IPS DF 4.7 (cell line): Measurements from ENCODE around the gene EFCAB9.
"Not testable (repeated sequence)": the region's sequence is repeated elsewhere in the genome, so short reads cannot be mapped to it uniquely, and the experiment has no call there.

Experiments used
- DNase-seq: peaks from one replicate; pipeline ENCODE4 v3.0.0-alpha.2; 2013; ENCODE audit warnings: low spot score; ENCODE audit errors: extremely low read depth

Gene EFCAB9

GRCh38 chr5:172188033-172188892, 5.7 kb upstream of the EFCAB9 start, which contains the start of gene STK10:
TSS of gene STK10 (minus strand) at chr5:172188224. CDS start at chr5:172188042, 182 bp downstream.
- no peak for DNase-seq

GRCh38 chr5:172188893-172189692, 4.9 kb upstream of the EFCAB9 start:
- no peak for DNase-seq

GRCh38 chr5:172189693-172190296, 4.2 kb upstream of the EFCAB9 start:
- no peak for DNase-seq

- no peak for DNase-seq
Observed at GRCh38 chr5:172194985-172195774, 1.2 kb downstream of the EFCAB9 start.

- not testable (repeated sequence) for DNase-seq
Observed at GRCh38 chr5:172197775-172198174, 3.8 kb downstream of the EFCAB9 start.

GRCh38 chr5:172199446-172199845, 5.5 kb downstream of the EFCAB9 start:
- DNase-seq, result no peak

GRCh38 chr5:172200476-172200875, 6.5 kb downstream of the EFCAB9 start:
- DNase-seq, result no peak

- DNase-seq, result not testable (repeated sequence)
Observed at GRCh38 chr5:172205984-172206383, 12.0 kb downstream of the EFCAB9 start.

- DNase-seq, result no peak
Observed at GRCh38 chr5:172207511-172207910, 13.5 kb downstream of the EFCAB9 start.

- no peak for DNase-seq
Observed at GRCh38 chr5:172209714-172210113, 15.7 kb downstream of the EFCAB9 start.

GRCh38 chr5:172211676-172212075, 17.7 kb downstream of the EFCAB9 start:
- DNase-seq, result no peak

GRCh38 chr5:172213126-172213525, 19.2 kb downstream of the EFCAB9 start:
- DNase-seq, result no peak

GRCh38 chr5:172216345-172216744, 22.4 kb downstream of the EFCAB9 start:
- DNase-seq, result no peak

- DNase-seq, result no peak
Observed at GRCh38 chr5:172219296-172219695, 25.3 kb downstream of the EFCAB9 start.

GRCh38 chr5:172223901-172224873, 30.2 kb downstream of the EFCAB9 start:
- no peak for DNase-seq

- DNase-seq, result no peak
Observed at GRCh38 chr5:172224996-172225395, 31.0 kb downstream of the EFCAB9 start.

GRCh38 chr5:172229904-172230303, 35.9 kb downstream of the EFCAB9 start:
- DNase-seq, result no peak

GRCh38 chr5:172234031-172234430, 40.1 kb downstream of the EFCAB9 start:
- no peak for DNase-seq

- DNase-seq, result no peak
Observed at GRCh38 chr5:172235132-172235780, 41.3 kb downstream of the EFCAB9 start.
